ENCODE data around the gene TMEM80. TPM values are rescaled to one million over a fixed set of nuclear protein-coding genes. Genes with fewer than 3 reads are reported as not detected.

Gene TMEM80
- total and polyA plus RNA-seq, 9 of the 15 experiments (the other 6 are each of a cell fraction or from before 2014, with no cell fraction given): 5.1 to 30.1 (median 12.4) TPM

DNA sequence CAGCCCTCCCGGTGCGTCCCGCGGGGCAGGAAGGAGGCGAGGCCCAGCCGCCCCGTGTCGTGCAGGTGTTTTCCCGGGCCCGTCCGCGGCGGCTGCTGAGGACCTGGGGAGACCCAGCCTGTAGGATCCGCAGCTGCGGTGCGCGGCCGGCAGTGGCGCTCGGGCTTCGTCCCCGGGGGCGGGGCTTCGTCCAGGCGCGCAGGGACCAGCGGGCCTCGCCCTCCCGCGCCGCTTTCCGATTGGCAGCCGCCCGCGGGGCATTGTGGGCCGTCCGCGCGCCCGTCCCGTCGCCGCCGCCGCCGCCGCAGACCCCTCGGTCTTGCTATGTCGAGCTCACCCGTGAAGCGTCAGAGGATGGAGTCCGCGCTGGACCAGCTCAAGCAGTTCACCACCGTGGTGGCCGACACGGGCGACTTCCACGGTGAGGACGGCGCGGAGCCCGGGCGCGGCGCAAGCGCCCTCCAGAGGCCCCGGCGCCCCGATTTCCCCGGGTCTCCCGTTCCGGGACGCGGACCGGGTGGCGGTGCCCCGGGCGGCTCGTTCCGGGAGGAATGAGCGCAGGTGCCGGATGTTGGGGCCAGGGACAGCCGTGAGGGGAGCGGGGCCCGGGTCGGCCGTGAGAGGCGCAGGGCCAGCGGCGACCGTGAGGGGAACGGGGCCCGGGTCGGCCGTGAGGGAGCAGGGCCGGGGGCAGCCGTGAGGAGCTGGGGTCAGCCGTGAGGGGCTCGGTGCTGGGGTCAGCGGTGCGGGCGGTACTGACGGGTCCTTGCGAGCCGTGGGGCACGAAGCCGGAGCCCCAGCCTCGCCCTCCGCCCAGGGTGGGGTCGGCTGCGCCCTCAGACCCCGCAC lies 51.8 kb downstream of the TMEM80 start, which contains the start of gene TALDO1 (continued):
- TF ChIP-seq, protein P1, sequence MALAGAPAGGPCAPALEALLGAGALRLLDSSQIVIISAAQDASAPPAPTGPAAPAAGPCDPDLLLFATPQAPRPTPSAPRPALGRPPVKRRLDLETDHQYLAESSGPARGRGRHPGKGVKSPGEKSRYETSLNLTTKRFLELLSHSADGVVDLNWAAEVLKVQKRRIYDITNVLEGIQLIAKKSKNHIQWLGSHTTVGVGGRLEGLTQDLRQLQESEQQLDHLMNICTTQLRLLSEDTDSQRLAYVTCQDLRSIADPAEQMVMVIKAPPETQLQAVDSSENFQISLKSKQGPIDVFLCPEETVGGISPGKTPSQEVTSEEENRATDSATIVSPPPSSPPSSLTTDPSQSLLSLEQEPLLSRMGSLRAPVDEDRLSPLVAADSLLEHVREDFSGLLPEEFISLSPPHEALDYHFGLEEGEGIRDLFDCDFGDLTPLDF (CRISPR knock-in tag; IDR thresholded peaks at IDR 0.05): peak; percentile 29; the same call in 1 of the 2 replicates
- TF ChIP-seq SRSF3 (IDR thresholded peaks at IDR 0.05; ENCODE audit: insufficient read depth, low read length) (0 out of 2 replicates have a peak, but pooled peaks have one; percentile 64), SLC30A9 (CRISPR knock-in tag; IDR thresholded peaks at IDR 0.05) (no peak), CBX1 (IDR thresholded peaks at IDR 0.05; ENCODE audit: low read depth) (no peak), RUNX1 (IDR thresholded peaks at IDR 0.05; ENCODE audit: low read depth) (no peak), ZNF175 (CRISPR knock-in tag; IDR thresholded peaks at IDR 0.05; ENCODE audit: low read depth) (no peak), ILK (tag; IDR thresholded peaks at IDR 0.05; ENCODE audit: borderline replicate concordance, low read depth) (no peak), NR1H2 (CRISPR knock-in tag; IDR thresholded peaks at IDR 0.05) (no peak), BHLHE40 (IDR thresholded peaks at IDR 0.05; ENCODE audit: low read length) (no peak), ZNF668 (CRISPR knock-in tag; IDR thresholded peaks at IDR 0.05) (no peak)
- TF ChIP-seq, protein P2, sequence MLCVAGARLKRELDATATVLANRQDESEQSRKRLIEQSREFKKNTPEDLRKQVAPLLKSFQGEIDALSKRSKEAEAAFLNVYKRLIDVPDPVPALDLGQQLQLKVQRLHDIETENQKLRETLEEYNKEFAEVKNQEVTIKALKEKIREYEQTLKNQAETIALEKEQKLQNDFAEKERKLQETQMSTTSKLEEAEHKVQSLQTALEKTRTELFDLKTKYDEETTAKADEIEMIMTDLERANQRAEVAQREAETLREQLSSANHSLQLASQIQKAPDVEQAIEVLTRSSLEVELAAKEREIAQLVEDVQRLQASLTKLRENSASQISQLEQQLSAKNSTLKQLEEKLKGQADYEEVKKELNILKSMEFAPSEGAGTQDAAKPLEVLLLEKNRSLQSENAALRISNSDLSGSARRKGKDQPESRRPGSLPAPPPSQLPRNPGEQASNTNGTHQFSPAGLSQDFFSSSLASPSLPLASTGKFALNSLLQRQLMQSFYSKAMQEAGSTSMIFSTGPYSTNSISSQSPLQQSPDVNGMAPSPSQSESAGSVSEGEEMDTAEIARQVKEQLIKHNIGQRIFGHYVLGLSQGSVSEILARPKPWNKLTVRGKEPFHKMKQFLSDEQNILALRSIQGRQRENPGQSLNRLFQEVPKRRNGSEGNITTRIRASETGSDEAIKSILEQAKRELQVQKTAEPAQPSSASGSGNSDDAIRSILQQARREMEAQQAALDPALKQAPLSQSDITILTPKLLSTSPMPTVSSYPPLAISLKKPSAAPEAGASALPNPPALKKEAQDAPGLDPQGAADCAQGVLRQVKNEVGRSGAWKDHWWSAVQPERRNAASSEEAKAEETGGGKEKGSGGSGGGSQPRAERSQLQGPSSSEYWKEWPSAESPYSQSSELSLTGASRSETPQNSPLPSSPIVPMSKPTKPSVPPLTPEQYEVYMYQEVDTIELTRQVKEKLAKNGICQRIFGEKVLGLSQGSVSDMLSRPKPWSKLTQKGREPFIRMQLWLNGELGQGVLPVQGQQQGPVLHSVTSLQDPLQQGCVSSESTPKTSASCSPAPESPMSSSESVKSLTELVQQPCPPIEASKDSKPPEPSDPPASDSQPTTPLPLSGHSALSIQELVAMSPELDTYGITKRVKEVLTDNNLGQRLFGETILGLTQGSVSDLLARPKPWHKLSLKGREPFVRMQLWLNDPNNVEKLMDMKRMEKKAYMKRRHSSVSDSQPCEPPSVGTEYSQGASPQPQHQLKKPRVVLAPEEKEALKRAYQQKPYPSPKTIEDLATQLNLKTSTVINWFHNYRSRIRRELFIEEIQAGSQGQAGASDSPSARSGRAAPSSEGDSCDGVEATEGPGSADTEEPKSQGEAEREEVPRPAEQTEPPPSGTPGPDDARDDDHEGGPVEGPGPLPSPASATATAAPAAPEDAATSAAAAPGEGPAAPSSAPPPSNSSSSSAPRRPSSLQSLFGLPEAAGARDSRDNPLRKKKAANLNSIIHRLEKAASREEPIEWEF (CRISPR knock-in tag; IDR thresholded peaks at IDR 0.05): no peak
- TF ChIP-seq, protein P3, sequence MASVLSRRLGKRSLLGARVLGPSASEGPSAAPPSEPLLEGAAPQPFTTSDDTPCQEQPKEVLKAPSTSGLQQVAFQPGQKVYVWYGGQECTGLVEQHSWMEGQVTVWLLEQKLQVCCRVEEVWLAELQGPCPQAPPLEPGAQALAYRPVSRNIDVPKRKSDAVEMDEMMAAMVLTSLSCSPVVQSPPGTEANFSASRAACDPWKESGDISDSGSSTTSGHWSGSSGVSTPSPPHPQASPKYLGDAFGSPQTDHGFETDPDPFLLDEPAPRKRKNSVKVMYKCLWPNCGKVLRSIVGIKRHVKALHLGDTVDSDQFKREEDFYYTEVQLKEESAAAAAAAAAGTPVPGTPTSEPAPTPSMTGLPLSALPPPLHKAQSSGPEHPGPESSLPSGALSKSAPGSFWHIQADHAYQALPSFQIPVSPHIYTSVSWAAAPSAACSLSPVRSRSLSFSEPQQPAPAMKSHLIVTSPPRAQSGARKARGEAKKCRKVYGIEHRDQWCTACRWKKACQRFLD (CRISPR knock-in tag; IDR thresholded peaks at IDR 0.05): no peak
- TF ChIP-seq, protein P4, sequence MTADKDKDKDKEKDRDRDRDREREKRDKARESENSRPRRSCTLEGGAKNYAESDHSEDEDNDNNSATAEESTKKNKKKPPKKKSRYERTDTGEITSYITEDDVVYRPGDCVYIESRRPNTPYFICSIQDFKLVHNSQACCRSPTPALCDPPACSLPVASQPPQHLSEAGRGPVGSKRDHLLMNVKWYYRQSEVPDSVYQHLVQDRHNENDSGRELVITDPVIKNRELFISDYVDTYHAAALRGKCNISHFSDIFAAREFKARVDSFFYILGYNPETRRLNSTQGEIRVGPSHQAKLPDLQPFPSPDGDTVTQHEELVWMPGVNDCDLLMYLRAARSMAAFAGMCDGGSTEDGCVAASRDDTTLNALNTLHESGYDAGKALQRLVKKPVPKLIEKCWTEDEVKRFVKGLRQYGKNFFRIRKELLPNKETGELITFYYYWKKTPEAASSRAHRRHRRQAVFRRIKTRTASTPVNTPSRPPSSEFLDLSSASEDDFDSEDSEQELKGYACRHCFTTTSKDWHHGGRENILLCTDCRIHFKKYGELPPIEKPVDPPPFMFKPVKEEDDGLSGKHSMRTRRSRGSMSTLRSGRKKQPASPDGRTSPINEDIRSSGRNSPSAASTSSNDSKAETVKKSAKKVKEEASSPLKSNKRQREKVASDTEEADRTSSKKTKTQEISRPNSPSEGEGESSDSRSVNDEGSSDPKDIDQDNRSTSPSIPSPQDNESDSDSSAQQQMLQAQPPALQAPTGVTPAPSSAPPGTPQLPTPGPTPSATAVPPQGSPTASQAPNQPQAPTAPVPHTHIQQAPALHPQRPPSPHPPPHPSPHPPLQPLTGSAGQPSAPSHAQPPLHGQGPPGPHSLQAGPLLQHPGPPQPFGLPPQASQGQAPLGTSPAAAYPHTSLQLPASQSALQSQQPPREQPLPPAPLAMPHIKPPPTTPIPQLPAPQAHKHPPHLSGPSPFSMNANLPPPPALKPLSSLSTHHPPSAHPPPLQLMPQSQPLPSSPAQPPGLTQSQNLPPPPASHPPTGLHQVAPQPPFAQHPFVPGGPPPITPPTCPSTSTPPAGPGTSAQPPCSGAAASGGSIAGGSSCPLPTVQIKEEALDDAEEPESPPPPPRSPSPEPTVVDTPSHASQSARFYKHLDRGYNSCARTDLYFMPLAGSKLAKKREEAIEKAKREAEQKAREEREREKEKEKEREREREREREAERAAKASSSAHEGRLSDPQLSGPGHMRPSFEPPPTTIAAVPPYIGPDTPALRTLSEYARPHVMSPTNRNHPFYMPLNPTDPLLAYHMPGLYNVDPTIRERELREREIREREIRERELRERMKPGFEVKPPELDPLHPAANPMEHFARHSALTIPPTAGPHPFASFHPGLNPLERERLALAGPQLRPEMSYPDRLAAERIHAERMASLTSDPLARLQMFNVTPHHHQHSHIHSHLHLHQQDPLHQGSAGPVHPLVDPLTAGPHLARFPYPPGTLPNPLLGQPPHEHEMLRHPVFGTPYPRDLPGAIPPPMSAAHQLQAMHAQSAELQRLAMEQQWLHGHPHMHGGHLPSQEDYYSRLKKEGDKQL (CRISPR knock-in tag; IDR thresholded peaks at IDR 0.05; ENCODE audit: borderline replicate concordance): no peak
